GM15510 (cell line): ENCODE measurements around the gene EDIL3.

Source experiments
- POLR2A ChIP-seq: IDR thresholded peaks from 3 replicates; pipeline ENCODE4 v1.6.1; 2011; ENCODE audit warnings: borderline replicate concordance; ENCODE audit not compliant: insufficient read length; ENCODE audit errors: extremely low read depth

Gene EDIL3

GRCh38 chr5:83925321-83925954 is 459.2 kb downstream of the EDIL3 start:
- no peak for TF ChIP-seq POLR2A

- TF ChIP-seq POLR2A, result no peak
Observed at GRCh38 chr5:83924891-83925290, 459.8 kb downstream of the EDIL3 start.

- no peak for TF ChIP-seq POLR2A
Observed at GRCh38 chr5:83924171-83924570, 460.5 kb downstream of the EDIL3 start.

GRCh38 chr5:83922699-83923098 is 462.0 kb downstream of the EDIL3 start:
- no peak for TF ChIP-seq POLR2A

GRCh38 chr5:83921666-83922193 is 462.9 kb downstream of the EDIL3 start:
- no peak for TF ChIP-seq POLR2A

GRCh38 chr5:83919071-83920041 is 465.3 kb downstream of the EDIL3 start:
- TF ChIP-seq POLR2A, result no peak

GRCh38 chr5:83917261-83917908 is 467.3 kb downstream of the EDIL3 start:
- no peak for TF ChIP-seq POLR2A

- no peak for TF ChIP-seq POLR2A
Observed at GRCh38 chr5:83914662-83915418, 469.8 kb downstream of the EDIL3 start.

- TF ChIP-seq POLR2A, result no peak
Observed at GRCh38 chr5:83914199-83914598, 470.5 kb downstream of the EDIL3 start.

GRCh38 chr5:83913593-83913992 is 471.1 kb downstream of the EDIL3 start:
- TF ChIP-seq POLR2A, result no peak

GRCh38 chr5:83911367-83911919 is 473.2 kb downstream of the EDIL3 start:
- TF ChIP-seq POLR2A, result no peak

GRCh38 chr5:83900306-83900705 is 484.4 kb downstream of the EDIL3 start:
- TF ChIP-seq POLR2A, result no peak

GRCh38 chr5:83899326-83899970 is 485.2 kb downstream of the EDIL3 start:
- TF ChIP-seq POLR2A, result no peak
